ENCODE data around the gene RABEP1. TPM values are rescaled to one million over a fixed set of nuclear protein-coding genes. Genes with fewer than 3 reads are reported as not detected.
A peak's percentile ranks its signal among the peaks of the same experiment; 100 is the strongest.

Gene RABEP1
- polyA plus RNA-seq, 1 of the 3 experiments (the other 2 are of a cell fraction) = 9.7 TPM

DNA sequence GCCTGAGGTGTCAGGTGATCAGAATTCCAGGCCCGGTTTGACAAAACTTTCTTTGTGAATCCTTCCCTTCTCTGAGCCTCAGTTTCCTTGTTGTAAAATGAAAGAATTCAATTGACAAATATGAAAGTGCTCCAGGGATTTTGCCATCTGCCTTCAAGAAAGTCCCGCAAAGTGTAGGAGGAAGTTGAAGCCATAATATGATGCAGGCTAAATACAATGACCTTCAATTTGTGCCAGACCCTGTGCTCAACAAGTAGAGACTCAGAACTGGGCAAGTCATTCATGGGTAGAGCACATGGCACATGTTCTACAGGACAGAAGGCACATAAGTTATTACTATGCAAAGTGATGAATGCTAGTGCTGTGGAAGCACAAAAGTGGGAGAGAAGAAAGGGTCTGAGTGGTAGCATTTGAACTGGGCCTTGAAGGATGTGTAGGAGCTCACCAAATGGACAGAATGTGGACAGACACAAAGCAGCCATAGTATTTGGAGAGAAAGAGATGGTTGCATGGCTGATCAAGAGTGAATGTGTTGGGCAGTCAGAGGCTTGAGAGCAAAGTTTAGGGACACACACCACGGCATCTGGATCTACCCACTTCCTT, 45.0 kb upstream of the RABEP1 start (continued):
- TF ChIP-seq, protein P1, sequence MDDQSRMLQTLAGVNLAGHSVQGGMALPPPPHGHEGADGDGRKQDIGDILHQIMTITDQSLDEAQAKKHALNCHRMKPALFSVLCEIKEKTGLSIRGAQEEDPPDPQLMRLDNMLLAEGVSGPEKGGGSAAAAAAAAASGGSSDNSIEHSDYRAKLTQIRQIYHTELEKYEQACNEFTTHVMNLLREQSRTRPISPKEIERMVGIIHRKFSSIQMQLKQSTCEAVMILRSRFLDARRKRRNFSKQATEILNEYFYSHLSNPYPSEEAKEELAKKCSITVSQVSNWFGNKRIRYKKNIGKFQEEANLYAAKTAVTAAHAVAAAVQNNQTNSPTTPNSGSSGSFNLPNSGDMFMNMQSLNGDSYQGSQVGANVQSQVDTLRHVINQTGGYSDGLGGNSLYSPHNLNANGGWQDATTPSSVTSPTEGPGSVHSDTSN (IDR thresholded peaks at IDR 0.05) = no peak
- TF ChIP-seq, protein P2, sequence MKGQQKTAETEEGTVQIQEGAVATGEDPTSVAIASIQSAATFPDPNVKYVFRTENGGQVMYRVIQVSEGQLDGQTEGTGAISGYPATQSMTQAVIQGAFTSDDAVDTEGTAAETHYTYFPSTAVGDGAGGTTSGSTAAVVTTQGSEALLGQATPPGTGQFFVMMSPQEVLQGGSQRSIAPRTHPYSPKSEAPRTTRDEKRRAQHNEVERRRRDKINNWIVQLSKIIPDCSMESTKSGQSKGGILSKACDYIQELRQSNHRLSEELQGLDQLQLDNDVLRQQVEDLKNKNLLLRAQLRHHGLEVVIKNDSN (IDR thresholded peaks at IDR 0.05; ENCODE audit: borderline replicate concordance, low read depth) = no peak
- TF ChIP-seq FOSL2 (IDR thresholded peaks at IDR 0.05; ENCODE audit: borderline replicate concordance, low read depth) (no peak), RXRA (IDR thresholded peaks at IDR 0.05; ENCODE audit: borderline replicate concordance, low read depth) (no peak)

DNA sequence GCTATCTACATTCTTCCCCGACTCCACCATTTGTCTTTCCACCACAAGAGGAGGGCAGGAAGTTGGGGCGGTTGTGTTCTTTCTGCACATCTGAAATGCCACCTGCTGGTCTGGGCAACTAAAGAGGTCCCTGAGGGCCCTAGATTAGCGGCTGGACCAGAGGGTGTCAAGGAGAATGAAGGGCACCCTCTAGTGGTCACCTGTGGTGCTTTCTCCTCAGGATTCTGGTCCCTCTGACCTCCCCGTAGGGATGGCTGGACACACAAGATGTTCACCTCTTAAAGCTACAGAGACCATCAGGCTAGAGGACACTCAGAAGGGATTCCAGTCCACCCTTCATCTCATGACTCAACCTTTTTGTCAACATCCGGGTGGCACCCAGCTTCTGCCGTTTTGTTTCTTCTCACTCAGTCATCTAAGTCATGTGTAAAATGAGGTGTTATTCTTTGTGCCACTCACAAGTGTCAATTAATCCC, 44.5 kb upstream of the RABEP1 start:
- Histone ChIP-seq H3K4me3 (ENCODE audit: low read depth in 2 of 2, low read length in 1 of 2) (no peak overlapping the region), H3K9ac (no peak overlapping the region), H3K79me2 (ENCODE audit: insufficient read depth) (no peaks in the 10 kb centered on the region), H3K27ac (ENCODE audit: low read depth in 2 of 2, low read length in 1 of 2) (no peak overlapping the region), H3F3A (replicated peaks; ENCODE audit: insufficient read depth) (no peaks in the 10 kb centered on the region), H3K4me1 (ENCODE audit: control insufficient read depth in 1 of 2, insufficient read depth in 2 of 2, low read depth in 1 of 2, low read length in 1 of 2) (no peaks in the 10 kb centered on the region), H3K4me2 (no peak overlapping the region), H3K9me3 (no peaks in the 10 kb centered on the region), H3K9me2 (no peaks in the 10 kb centered on the region), H3K36me3 (replicated peaks in 1 of 2; ENCODE audit: control insufficient read depth in 1 of 2, insufficient read depth in 2 of 2, low read length in 1 of 2) (no peaks in the 10 kb centered on the region), H4K20me1 (ENCODE audit: insufficient read depth) (no peaks in the 10 kb centered on the region), H2AFZ (ENCODE audit: low read depth) (no peak overlapping the region), H3K27me3 (ENCODE audit: insufficient read depth) (no peaks in the 10 kb centered on the region)
- ChIA-PET CTCF (interaction anchor here (0.6 to 3.7 kb wide), 4 partner anchors 9 to 54 kb away, joined by 3 to 14 read pairs (median 3); no protein-coding TSS in a partner anchor), POLR2A (interaction anchor here (0.5 kb wide), 1 partner anchor 10 kb away, joined by 3 read pairs; no protein-coding TSS in a partner anchor)
- DNase-seq = peak; percentile 72
- TF ChIP-seq JUND (IDR thresholded peaks at IDR 0.05) (no peak), RAD21 (IDR thresholded peaks at IDR 0.05; ENCODE audit: low read length) (peak; percentile 32), TAF1 (IDR thresholded peaks at IDR 0.05; ENCODE audit: borderline replicate concordance, low read depth, low read length) (no peak)
- TF ChIP-seq, protein P3, sequence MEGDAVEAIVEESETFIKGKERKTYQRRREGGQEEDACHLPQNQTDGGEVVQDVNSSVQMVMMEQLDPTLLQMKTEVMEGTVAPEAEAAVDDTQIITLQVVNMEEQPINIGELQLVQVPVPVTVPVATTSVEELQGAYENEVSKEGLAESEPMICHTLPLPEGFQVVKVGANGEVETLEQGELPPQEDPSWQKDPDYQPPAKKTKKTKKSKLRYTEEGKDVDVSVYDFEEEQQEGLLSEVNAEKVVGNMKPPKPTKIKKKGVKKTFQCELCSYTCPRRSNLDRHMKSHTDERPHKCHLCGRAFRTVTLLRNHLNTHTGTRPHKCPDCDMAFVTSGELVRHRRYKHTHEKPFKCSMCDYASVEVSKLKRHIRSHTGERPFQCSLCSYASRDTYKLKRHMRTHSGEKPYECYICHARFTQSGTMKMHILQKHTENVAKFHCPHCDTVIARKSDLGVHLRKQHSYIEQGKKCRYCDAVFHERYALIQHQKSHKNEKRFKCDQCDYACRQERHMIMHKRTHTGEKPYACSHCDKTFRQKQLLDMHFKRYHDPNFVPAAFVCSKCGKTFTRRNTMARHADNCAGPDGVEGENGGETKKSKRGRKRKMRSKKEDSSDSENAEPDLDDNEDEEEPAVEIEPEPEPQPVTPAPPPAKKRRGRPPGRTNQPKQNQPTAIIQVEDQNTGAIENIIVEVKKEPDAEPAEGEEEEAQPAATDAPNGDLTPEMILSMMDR (IDR thresholded peaks at IDR 0.05) = peak; percentile 64
- WGBS (ENCODE audit: low lambda C conversion rate) = 49% methylated on average over 6 of the region's 6 CpGs

DNA sequence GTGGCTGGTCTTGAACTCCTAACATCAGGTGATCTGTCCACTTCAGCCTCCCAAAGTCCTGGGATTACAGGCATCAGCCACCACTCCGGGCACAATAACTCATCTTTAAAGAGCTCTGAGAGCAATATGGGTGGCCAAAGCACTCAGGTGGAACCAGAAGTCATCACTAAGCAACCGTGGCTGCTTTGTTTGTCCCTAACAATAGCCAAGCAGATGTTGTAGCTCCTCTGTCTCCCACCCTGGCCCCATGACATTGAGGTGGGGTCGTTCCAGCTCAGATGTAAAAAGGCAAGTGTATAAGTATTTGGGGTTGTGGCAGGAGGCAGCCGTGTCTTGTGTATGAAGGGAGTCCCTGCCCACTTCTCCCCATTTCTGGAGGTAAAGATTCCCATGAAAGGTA, 43.8 kb upstream of the RABEP1 start:
- H3K9me2 ChIP-seq = no peaks in the 10 kb centered on the region
- no peaks in the 10 kb centered on the region for H3K79me2 ChIP-seq (ENCODE audit: insufficient read depth)
- H3K36me3 ChIP-seq (replicated peaks in 1 of 2; ENCODE audit: control insufficient read depth in 1 of 2, insufficient read depth in 2 of 2, low read length in 1 of 2) = no peaks in the 10 kb centered on the region
- H2AFZ ChIP-seq (ENCODE audit: low read depth) = no peak overlapping the region
- H3K27me3 ChIP-seq (ENCODE audit: insufficient read depth) = no peaks in the 10 kb centered on the region
- ChIA-PET POLR2A (no interaction called here), CTCF (interaction anchor here (3.7 kb wide), 1 partner anchor 11 kb away, joined by 14 read pairs; no protein-coding TSS in a partner anchor)
- DNase-seq = no peak
- no peak overlapping the region for H3K9ac ChIP-seq
- 14% methylated on average over 4 of the region's 4 CpGs for WGBS (ENCODE audit: low lambda C conversion rate)
- no peak overlapping the region for H3K4me2 ChIP-seq
- no peaks in the 10 kb centered on the region for H3K9me3 ChIP-seq
- no peak overlapping the region for H3K4me3 ChIP-seq (ENCODE audit: low read depth in 2 of 2, low read length in 1 of 2)
- H4K20me1 ChIP-seq (ENCODE audit: insufficient read depth) = no peaks in the 10 kb centered on the region
- H3K27ac ChIP-seq (ENCODE audit: low read depth in 2 of 2, low read length in 1 of 2) = no peak overlapping the region
- H3F3A ChIP-seq (replicated peaks; ENCODE audit: insufficient read depth) = no peaks in the 10 kb centered on the region
- H3K4me1 ChIP-seq (ENCODE audit: control insufficient read depth in 1 of 2, insufficient read depth in 2 of 2, low read depth in 1 of 2, low read length in 1 of 2) = no peaks in the 10 kb centered on the region
- TF ChIP-seq JUND (IDR thresholded peaks at IDR 0.05) = no peak
- no peak for TF ChIP-seq ELF1 (IDR thresholded peaks at IDR 0.05)
- TF ChIP-seq EP300 (IDR thresholded peaks at IDR 0.05; ENCODE audit: borderline replicate concordance in 1 of 2, low read depth in 1 of 2, low read length in 1 of 2) = no peak
- TF ChIP-seq FOSL2 (IDR thresholded peaks at IDR 0.05; ENCODE audit: borderline replicate concordance, low read depth) = no peak
- no peak for TF ChIP-seq MEF2A (IDR thresholded peaks at IDR 0.05; ENCODE audit: borderline replicate concordance, low read depth)
- TF ChIP-seq, protein P3 (IDR thresholded peaks at IDR 0.05) = no peak
- no peak for TF ChIP-seq MXI1 (IDR thresholded peaks at IDR 0.05; ENCODE audit: low read depth, low read length)
- TF ChIP-seq TAF1 (IDR thresholded peaks at IDR 0.05; ENCODE audit: borderline replicate concordance, low read depth, low read length) = no peak
- TF ChIP-seq, protein P4, sequence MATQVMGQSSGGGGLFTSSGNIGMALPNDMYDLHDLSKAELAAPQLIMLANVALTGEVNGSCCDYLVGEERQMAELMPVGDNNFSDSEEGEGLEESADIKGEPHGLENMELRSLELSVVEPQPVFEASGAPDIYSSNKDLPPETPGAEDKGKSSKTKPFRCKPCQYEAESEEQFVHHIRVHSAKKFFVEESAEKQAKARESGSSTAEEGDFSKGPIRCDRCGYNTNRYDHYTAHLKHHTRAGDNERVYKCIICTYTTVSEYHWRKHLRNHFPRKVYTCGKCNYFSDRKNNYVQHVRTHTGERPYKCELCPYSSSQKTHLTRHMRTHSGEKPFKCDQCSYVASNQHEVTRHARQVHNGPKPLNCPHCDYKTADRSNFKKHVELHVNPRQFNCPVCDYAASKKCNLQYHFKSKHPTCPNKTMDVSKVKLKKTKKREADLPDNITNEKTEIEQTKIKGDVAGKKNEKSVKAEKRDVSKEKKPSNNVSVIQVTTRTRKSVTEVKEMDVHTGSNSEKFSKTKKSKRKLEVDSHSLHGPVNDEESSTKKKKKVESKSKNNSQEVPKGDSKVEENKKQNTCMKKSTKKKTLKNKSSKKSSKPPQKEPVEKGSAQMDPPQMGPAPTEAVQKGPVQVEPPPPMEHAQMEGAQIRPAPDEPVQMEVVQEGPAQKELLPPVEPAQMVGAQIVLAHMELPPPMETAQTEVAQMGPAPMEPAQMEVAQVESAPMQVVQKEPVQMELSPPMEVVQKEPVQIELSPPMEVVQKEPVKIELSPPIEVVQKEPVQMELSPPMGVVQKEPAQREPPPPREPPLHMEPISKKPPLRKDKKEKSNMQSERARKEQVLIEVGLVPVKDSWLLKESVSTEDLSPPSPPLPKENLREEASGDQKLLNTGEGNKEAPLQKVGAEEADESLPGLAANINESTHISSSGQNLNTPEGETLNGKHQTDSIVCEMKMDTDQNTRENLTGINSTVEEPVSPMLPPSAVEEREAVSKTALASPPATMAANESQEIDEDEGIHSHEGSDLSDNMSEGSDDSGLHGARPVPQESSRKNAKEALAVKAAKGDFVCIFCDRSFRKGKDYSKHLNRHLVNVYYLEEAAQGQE (IDR thresholded peaks at IDR 0.05; ENCODE audit: low read depth, low read length) = no peak
- no peak for TF ChIP-seq RFX5 (IDR thresholded peaks at IDR 0.05; ENCODE audit: low read length)
